Body of pancreas (tissue), 4 donors: ENCODE measurements around the gene NR2C2AP. TPM values are rescaled to one million over a fixed set of nuclear protein-coding genes. Genes with fewer than 3 reads are reported as not detected.
"Not testable (repeated sequence)": the region's sequence is repeated elsewhere in the genome, so short reads cannot be mapped to it uniquely, and the experiment has no call there.

Experiments used
- ATAC-seq: fragments of 150-250 bp; one replicate; pipeline ENCODE4 v1.9.1; 2016
- DNase-seq, 4 donors: peaks; one replicate each; pipeline ENCODE4 v3.0.0-alpha.2; 2019
- H3K27ac ChIP-seq, 4 donors: fragments of 200-600 bp; sonication (generic); 1 replicate in 3 of 4; 2 replicates in 1 of 4; pipeline versions ENCODE4 v1.5.1 to v1.6.1; 2016 to 2019; ENCODE audit warnings: mild to moderate bottlenecking in 1 of 4, mixed read lengths in 1 of 4, moderate library complexity in 1 of 4
- H3K27me3 ChIP-seq, 2 donors: fragments of 200-600 bp; sonication (generic); one replicate each; pipeline ENCODE4 v1.6.0; 2016; ENCODE audit warnings: mild to moderate bottlenecking in 1 of 2
- H3K36me3 ChIP-seq, 2 donors: fragments of 200-600 bp; sonication (generic); replicated peaks in 1 of 2; 2 replicates each; pipeline ENCODE4 v1.5.1; 2016; ENCODE audit warnings: low read depth in 2 of 2; ENCODE audit not compliant: insufficient read depth in 1 of 2
- H3K4me1 ChIP-seq: fragments of 200-600 bp; sonication (generic); one replicate; pipeline ENCODE4 v1.6.0; 2016
- H3K4me3 ChIP-seq, 2 donors: fragments of 200-600 bp; sonication (generic); 1 replicate in 1 of 2; 2 replicates in 1 of 2; pipeline ENCODE4 v1.5.1; 2016 to 2019
- H3K9me3 ChIP-seq, 3 donors: fragments of 200-600 bp; sonication (generic); 1 replicate in 2 of 3; 2 replicates in 1 of 3; pipeline ENCODE4 v1.5.1; 2016
- CTCF ChIP-seq, 7 experiments: fragments of 450-650 bp in 4 of 7; fragments of 200-600 bp in 3 of 7; sonication (generic) in 3 of 7; IDR thresholded peaks; one replicate each; pipeline ENCODE4 v1.5.1; 2016 to 2019; ENCODE audit warnings: antibody characterized with exemption in 7 of 7
- POLR2A ChIP-seq, 3 donors: fragments of 450-650 bp; IDR thresholded peaks; one replicate each; pipeline ENCODE4 v1.6.1; 2016; ENCODE audit warnings: antibody characterized with exemption in 3 of 3, mild to moderate bottlenecking in 2 of 3
- WGBS, 2 donors: methylation state at CpG; one replicate each; pipeline ENCODE4 v1.1.5; 2017; 5-methylcytosine and 5-hydroxymethylcytosine counted together
- intact Hi-C: fragments of 100-400 bp; cut with DNase I; formaldehyde crosslinking; loops from one replicate; pipeline ENCODE4 v1.15.1; 2023
- total RNA-seq, 2 donors: library from RNA; depleted of rRNA; stranded (reverse); fragments of >200 nt; gene quantifications; one replicate each; pipeline ENCODE4 v1.1.0, GENCODE V29; 2016

The NR2C2AP gene
- total RNA-seq, 2 donors from 2014 or later, result 13.8 to 16.1 TPM

- H3K27ac ChIP-seq, result no peak overlapping the region
- TF ChIP-seq POLR2A (IDR thresholded peaks at IDR 0.05) (no peak), CTCF (IDR thresholded peaks at IDR 0.05) (no peak)
- no peak overlapping the region for H3K4me3 ChIP-seq
- peaks cover 0 to 5% of the 10 kb centered on the region in 2 donors for H3K36me3 ChIP-seq
- H3K4me1 ChIP-seq, result no peaks in the 10 kb centered on the region
- 88 to 94% methylated on average over 9 of the region's 9 CpGs for WGBS, 2 donors
- ATAC-seq (no peak), DNase-seq (no peak)
- H3K27me3 ChIP-seq, result no peaks in the 10 kb centered on the region
- intact Hi-C loops, result no loop called here
- H3K9me3 ChIP-seq, result no peaks in the 10 kb centered on the region
Measured at GRCh38 chr19:19181488-19181998, 21.7 kb downstream of the NR2C2AP start.

GRCh38 chr19:19179548-19180441 lies 23.4 kb downstream of the NR2C2AP start:
- DNase-seq, result no peak
- 95 to 100% methylated on average over 6 to 17 of the region's 17 CpGs for WGBS, 2 donors
- ATAC-seq, result no peak
- intact Hi-C loops, result no loop called here
- TF ChIP-seq CTCF (IDR thresholded peaks at IDR 0.05), result no peak
- TF ChIP-seq POLR2A (IDR thresholded peaks at IDR 0.05), result no peak
- Histone ChIP-seq H3K4me3 (no peak overlapping the region), H3K27me3 (no peaks in the 10 kb centered on the region), H3K27ac (no peak overlapping the region), H3K4me1 (no peaks in the 10 kb centered on the region), H3K9me3 (no peaks in the 10 kb centered on the region), H3K36me3 (peaks cover 0 to 5% of the 10 kb centered on the region in 2 donors)

- TF ChIP-seq CTCF (IDR thresholded peaks at IDR 0.05) (no peak), POLR2A (IDR thresholded peaks at IDR 0.05) (no peak)
- ATAC-seq (no peak), DNase-seq (no peak)
- Histone ChIP-seq H3K9me3 (no peaks in the 10 kb centered on the region), H3K4me1 (no peaks in the 10 kb centered on the region), H3K36me3 (no peaks in the 10 kb centered on the region), H3K4me3 (no peak overlapping the region), H3K27me3 (no peaks in the 10 kb centered on the region), H3K27ac (no peak overlapping the region)
- intact Hi-C loops, result no loop called here
- 93 to 96% methylated on average over 4 to 8 of the region's 8 CpGs for WGBS, 2 donors
Measured at GRCh38 chr19:19176950-19177349, 26.3 kb downstream of the NR2C2AP start.

GRCh38 chr19:19173243-19173642 lies 30.0 kb downstream of the NR2C2AP start:
- DNase-seq, ATAC-seq, intact Hi-C loops, H3K36me3 ChIP-seq, H3K9me3 ChIP-seq, H3K4me3 ChIP-seq, H3K27ac ChIP-seq, H3K27me3 ChIP-seq: not testable (repeated sequence)
- peaks cover 11% of the 10 kb centered on the region for H3K4me1 ChIP-seq
- WGBS, 2 donors, result 77 to 80% methylated on average over 3 to 5 of the region's 5 CpGs

GRCh38 chr19:19171821-19172532 lies 31.2 kb downstream of the NR2C2AP start:
- Histone ChIP-seq H3K9me3 (no peaks in the 10 kb centered on the region), H3K27ac (no peak overlapping the region), H3K4me1 (peaks cover 11% of the 10 kb centered on the region), H3K4me3 (no peak overlapping the region), H3K27me3 (no peaks in the 10 kb centered on the region), H3K36me3 (no peaks in the 10 kb centered on the region)
- intact Hi-C loops, result no loop called here
- ATAC-seq (no peak), DNase-seq (no peak)
- WGBS, 2 donors, result 82 to 86% methylated on average over 4 to 7 of the region's 8 CpGs
- no peak for TF ChIP-seq POLR2A (IDR thresholded peaks at IDR 0.05)
- TF ChIP-seq CTCF (IDR thresholded peaks at IDR 0.05), result no peak
